Neural crest cell (in vitro differentiated cells): ENCODE measurements around the gene LMLN. TPM values are rescaled to one million over a fixed set of nuclear protein-coding genes. Genes with fewer than 3 reads are reported as not detected.

Experiments used
- DNase-seq: peaks from one replicate; pipeline ENCODE4 v3.0.0; 2021; ENCODE audit warnings: low read depth, mixed read lengths, low spot score
- H3K27ac Mint-ChIP-seq: one replicate; pipeline ENCODE4 v1.8.0; 2021; ENCODE audit warnings: mild to moderate bottlenecking, mixed read lengths; ENCODE audit not compliant: unreplicated experiment
- H3K27me3 Mint-ChIP-seq: 2 replicates; pipeline ENCODE4 v1.8.0; 2021; ENCODE audit warnings: low read depth, mild to moderate bottlenecking, mixed read lengths
- H3K36me3 Mint-ChIP-seq: 2 replicates; pipeline ENCODE4 v1.8.0; 2021; ENCODE audit warnings: low read depth, mild to moderate bottlenecking, mixed read lengths
- H3K4me1 Mint-ChIP-seq: 2 replicates; pipeline ENCODE4 v1.8.0; 2021; ENCODE audit warnings: mixed read lengths
- H3K4me3 Mint-ChIP-seq: one replicate; pipeline ENCODE4 v1.8.0; 2021; ENCODE audit warnings: mild to moderate bottlenecking, mixed read lengths
- H3K9me3 Mint-ChIP-seq: 2 replicates; pipeline ENCODE4 v1.8.0; 2021; ENCODE audit warnings: mixed read lengths
- total RNA-seq: library from RNA; stranded (reverse); gene quantifications from 2 replicates; pipeline ENCODE4 v1.2.1, GENCODE V29; 2021
- TF ChIP-seq, protein P1 (sequence below): fragments of 200-600 bp; sonication (generic); conservative IDR thresholded peaks from 2 replicates; pipeline ENCODE4 v1.5.0; 2021; ENCODE audit warnings: antibody characterized with exemption, mild to moderate bottlenecking

LMLN gene
- total RNA-seq, 1 donor from 2014 or later: 9.6 TPM

DNA sequence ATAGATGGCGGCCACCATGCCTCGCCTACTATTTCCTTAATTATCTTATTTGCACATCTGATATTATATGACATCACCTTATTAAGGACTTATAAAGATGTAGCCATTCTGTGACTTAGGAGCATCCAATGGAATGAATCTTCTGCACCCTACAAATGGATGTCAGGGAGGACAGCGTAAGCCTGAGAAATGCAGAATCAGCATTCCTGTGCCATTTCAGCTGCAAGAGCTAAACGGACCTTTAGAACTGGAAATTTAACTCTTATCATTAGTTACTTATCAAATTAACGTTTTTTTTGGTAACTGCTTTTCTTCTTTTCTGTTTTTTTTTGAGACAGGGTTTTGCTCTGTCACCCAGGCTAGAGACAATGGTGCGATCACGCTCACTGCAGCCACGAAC is 65.6 kb downstream of the LMLN start:
- TF ChIP-seq, protein P1, sequence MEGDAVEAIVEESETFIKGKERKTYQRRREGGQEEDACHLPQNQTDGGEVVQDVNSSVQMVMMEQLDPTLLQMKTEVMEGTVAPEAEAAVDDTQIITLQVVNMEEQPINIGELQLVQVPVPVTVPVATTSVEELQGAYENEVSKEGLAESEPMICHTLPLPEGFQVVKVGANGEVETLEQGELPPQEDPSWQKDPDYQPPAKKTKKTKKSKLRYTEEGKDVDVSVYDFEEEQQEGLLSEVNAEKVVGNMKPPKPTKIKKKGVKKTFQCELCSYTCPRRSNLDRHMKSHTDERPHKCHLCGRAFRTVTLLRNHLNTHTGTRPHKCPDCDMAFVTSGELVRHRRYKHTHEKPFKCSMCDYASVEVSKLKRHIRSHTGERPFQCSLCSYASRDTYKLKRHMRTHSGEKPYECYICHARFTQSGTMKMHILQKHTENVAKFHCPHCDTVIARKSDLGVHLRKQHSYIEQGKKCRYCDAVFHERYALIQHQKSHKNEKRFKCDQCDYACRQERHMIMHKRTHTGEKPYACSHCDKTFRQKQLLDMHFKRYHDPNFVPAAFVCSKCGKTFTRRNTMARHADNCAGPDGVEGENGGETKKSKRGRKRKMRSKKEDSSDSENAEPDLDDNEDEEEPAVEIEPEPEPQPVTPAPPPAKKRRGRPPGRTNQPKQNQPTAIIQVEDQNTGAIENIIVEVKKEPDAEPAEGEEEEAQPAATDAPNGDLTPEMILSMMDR: no peak
- Mint-ChIP-seq H3K36me3 (no peaks in the 10 kb centered on the region), H3K4me1 (peaks cover 27% of the 10 kb centered on the region), H3K27me3 (peaks cover 3% of the 10 kb centered on the region), H3K9me3 (no peaks in the 10 kb centered on the region), H3K27ac (no peak overlapping the region), H3K4me3 (no peak overlapping the region)
- DNase-seq: no peak

DNA sequence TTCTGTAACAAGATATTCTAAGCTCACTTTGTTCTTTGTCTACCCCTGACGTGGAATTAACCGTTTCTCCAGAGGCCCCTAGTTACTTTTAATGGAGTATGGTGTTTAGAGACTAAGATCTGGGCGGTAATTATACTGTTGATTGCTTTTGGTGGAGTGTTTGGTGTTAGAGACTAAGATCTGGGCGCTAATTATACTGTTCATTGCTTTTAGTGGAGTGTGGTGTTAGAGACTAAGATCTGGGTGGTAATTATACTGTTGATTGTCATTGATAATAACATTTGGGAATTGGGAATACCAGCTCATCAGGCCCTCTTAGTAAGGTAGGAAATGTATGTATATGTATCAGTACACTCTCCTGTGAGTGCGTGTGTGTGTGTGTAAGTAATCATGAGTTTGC is 66.6 kb downstream of the LMLN start:
- Mint-ChIP-seq H3K36me3 (no peaks in the 10 kb centered on the region), H3K9me3 (no peaks in the 10 kb centered on the region), H3K27ac (no peak overlapping the region), H3K27me3 (peaks cover 3% of the 10 kb centered on the region), H3K4me1 (peaks cover 35% of the 10 kb centered on the region), H3K4me3 (no peak overlapping the region)
- no peak for DNase-seq
- TF ChIP-seq, protein P1: no peak

DNA sequence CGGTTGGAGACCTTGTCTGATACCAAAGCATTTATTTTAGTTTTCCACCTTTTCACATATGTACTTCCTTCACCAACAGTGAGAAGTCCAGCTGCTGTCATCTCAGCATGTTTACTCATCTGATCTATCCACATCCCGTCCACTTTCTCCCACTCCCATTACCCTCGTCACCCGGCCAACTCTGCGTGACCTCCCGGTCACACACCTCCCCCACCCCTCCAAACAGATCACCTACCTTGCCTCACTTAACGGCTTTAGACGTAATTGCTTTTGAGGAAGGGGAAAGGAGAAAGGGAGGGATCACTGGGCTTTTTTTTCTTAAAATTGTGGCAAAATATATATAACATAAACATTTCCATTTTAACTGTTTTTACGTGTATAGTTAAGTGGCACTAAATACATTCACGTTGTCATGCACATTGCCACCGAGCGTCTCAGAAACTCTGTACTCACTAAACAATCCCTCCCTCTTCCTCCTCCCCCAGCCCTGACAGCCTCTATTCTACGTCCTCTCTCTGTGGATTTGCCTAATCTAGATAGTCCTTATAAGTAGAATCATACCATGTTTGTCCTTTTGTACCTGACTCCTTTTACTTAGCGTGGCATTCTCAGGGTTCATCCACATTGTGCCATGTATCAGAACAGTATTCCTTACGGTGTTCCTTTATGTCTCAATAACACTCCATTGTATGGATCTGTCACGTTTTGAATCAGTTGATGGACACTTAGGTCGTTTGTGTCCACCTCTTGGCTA is 67.2 kb downstream of the LMLN start:
- no peaks in the 10 kb centered on the region for H3K9me3 Mint-ChIP-seq
- no peak for DNase-seq
- no peaks in the 10 kb centered on the region for H3K36me3 Mint-ChIP-seq
- H3K4me1 Mint-ChIP-seq: peaks cover 39% of the 10 kb centered on the region
- TF ChIP-seq, protein P1: no peak
- H3K27me3 Mint-ChIP-seq: peaks cover 3% of the 10 kb centered on the region
- no peak overlapping the region for H3K4me3 Mint-ChIP-seq
- no peak overlapping the region for H3K27ac Mint-ChIP-seq

DNA sequence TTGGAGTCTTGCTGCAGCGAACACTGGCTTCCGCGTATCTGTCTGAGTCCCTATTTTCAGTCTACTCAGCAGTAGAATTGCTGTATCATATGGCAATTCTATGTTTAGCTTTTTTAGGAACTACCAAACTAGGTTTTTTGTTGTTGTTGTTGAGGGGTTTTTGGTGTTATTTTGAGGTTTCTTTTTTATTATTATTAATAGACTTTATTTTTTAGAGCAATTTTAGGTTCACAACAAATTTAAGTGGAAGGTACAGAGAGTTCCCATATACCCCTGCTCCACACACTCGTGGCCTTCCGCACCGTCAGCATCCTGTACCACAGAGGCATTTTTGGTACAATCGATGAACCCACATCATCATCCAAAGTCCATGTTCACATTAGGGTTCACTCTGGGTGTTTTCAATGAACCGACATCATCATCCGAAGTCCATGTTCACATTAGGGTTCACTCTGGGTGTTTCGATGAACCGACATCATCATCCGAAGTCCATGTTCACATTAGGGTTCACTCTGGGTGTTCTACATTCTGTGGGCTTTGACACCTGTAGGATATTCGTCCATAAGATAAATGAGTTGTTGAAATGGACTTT is 67.9 kb downstream of the LMLN start:
- peaks cover 46% of the 10 kb centered on the region for H3K4me1 Mint-ChIP-seq
- TF ChIP-seq, protein P1: no peak
- no peaks in the 10 kb centered on the region for H3K9me3 Mint-ChIP-seq
- no peak overlapping the region for H3K27ac Mint-ChIP-seq
- H3K4me3 Mint-ChIP-seq: no peak overlapping the region
- no peaks in the 10 kb centered on the region for H3K36me3 Mint-ChIP-seq
- H3K27me3 Mint-ChIP-seq: peaks cover 3% of the 10 kb centered on the region
- DNase-seq: no peak

DNA sequence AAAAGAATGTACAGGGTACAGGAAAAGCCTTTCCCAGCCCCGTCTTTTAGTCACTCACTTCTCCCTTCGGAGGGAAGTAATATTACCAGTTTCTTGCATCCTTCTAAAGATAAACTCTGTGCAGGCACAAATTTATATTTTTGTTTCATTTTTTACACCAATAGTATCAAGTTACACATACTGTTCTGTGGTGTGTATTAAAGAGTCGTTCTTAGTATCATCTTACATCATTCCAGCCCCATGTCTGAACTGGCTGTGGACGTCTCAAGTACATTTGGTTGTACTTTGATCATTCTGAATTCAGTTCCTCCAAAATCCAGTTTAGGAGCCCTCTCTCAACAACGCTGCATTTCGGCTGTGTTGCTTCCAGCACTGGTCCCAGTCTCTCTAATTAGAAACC is 68.7 kb downstream of the LMLN start:
- no peak overlapping the region for H3K27ac Mint-ChIP-seq
- no peak for DNase-seq
- no peaks in the 10 kb centered on the region for H3K9me3 Mint-ChIP-seq
- no peaks in the 10 kb centered on the region for H3K36me3 Mint-ChIP-seq
- H3K4me3 Mint-ChIP-seq: no peak overlapping the region
- peaks cover 3% of the 10 kb centered on the region for H3K27me3 Mint-ChIP-seq
- TF ChIP-seq, protein P1: no peak
- H3K4me1 Mint-ChIP-seq: peaks cover 48% of the 10 kb centered on the region
